ENCODE results near the gene B4GALT6.

Gene B4GALT6

DNA sequence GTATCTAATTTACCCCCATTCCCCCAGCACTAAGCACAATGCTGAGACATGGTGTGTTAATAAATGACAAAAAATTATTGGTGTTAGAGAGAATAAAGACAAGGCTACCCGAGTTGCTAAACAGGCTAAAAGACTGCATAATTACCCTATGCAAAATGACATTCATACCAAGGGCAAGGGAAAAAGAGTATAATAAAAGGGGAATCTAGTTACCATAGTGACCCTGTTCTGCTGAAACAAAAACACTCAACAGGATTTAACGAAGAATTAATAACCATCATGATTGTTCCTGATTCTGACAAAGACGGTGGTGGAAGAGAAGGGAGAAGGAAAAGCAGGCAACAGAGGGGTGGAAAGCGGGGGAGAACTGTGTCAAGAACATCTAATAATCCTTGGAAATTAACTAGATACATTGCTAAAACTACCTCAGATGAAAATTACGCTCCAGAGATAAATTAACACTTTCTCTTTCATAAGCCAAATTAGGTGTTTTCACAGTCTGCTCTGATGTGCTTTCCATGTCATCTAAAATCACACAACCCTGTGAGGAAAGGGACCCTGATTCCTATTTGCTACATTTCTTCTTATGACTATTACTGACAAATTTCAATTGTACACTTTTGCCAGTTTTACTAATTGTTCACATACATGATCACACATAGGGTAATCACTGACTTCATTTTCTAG is 67.2 kb downstream of the B4GALT6 start:
- TF ChIP-seq, protein P1, sequence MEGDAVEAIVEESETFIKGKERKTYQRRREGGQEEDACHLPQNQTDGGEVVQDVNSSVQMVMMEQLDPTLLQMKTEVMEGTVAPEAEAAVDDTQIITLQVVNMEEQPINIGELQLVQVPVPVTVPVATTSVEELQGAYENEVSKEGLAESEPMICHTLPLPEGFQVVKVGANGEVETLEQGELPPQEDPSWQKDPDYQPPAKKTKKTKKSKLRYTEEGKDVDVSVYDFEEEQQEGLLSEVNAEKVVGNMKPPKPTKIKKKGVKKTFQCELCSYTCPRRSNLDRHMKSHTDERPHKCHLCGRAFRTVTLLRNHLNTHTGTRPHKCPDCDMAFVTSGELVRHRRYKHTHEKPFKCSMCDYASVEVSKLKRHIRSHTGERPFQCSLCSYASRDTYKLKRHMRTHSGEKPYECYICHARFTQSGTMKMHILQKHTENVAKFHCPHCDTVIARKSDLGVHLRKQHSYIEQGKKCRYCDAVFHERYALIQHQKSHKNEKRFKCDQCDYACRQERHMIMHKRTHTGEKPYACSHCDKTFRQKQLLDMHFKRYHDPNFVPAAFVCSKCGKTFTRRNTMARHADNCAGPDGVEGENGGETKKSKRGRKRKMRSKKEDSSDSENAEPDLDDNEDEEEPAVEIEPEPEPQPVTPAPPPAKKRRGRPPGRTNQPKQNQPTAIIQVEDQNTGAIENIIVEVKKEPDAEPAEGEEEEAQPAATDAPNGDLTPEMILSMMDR (IDR thresholded peaks at IDR 0.05; ENCODE audit: low read depth, low read length), result no peak
- DNase-seq (ENCODE audit: extremely low read depth, low read depth), result no peak

DNA sequence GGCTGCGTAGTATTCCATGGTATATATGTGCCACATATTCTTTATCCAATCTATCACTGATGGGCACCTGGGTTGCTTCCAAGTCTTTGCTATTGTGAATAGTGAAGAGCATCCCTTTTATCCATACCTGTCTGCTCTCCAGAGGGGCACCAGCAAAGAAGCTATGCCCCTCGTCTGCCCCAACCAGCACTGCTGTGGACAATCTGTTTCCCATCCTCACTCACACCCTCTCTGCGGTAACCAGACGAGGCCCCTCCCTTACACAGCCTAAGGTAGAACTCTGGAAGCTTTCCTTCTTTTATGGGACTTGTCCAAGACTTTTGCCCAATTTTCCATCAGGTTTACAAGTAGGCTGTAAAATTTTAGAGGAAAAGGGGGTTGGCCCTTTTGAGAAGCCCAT is 67.8 kb downstream of the B4GALT6 start:
- TF ChIP-seq, protein P1 (IDR thresholded peaks at IDR 0.05; ENCODE audit: low read depth, low read length), result no peak
- no peak for DNase-seq (ENCODE audit: extremely low read depth, low read depth)

DNA sequence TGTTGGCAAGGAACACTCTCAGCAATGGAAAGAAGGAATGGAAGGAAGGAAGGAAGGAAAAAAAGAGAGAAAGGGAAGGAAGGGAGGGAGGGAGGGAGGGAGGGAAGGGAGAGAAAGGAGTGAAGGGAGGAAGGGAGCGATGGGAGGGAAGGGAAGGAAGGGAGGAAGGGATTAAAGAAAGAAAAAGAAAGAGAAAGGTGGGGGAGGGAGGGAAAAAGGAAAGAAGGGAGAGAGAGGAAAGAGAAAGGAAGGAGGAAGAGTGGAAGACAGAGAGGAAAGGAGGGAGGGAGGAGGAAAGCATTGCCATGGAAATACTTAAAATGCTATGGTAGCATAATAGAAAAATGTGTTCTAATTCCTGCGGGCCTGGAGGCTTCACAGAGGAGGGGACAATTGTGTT is 70.3 kb downstream of the B4GALT6 start:
- TF ChIP-seq, protein P1 (IDR thresholded peaks at IDR 0.05; ENCODE audit: low read depth, low read length), result no peak
- no peak for DNase-seq (ENCODE audit: extremely low read depth, low read depth)

DNA sequence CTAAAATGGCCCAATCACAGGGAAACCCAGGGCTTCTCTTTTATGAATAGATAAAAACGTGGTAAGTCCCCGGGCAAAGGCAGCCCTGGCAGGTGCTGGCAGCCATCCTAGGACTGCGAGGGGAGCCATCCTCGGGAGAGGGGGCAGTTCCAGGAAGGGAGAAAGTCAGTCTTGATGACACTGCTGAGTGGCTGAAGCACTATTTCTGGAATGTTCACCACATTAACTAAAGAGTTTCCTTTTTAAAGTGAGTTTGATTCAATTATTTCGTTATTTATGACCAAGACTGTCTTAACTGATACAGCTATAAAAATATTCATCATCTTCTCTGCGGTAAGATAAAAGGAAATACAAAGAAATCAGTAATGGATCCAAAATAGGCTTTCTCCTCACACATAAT is 72.3 kb downstream of the B4GALT6 start:
- DNase-seq (ENCODE audit: extremely low read depth, low read depth), result no peak
- TF ChIP-seq, protein P1 (IDR thresholded peaks at IDR 0.05; ENCODE audit: low read depth, low read length), result no peak

DNA sequence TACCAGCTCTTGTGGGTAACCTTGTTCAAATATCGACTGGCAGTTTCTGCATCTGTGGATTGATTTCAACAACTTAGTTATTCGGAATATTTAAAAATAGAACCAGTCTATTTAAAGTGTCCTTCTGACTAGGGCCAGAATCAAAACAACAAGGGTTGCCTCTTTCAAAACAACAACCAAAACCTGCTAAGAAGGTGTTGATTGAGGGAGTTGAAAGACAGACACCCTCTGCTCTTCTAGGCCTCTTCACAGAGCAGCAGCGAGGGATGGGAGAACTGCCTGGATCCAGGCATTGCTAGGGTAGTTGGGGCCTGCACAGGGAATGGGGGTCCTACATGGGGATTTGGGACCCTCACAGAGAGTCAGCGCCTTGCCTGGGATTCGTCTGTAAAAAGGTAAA is 72.9 kb downstream of the B4GALT6 start:
- no peak for DNase-seq (ENCODE audit: extremely low read depth, low read depth)
- TF ChIP-seq, protein P1 (IDR thresholded peaks at IDR 0.05; ENCODE audit: low read depth, low read length), result no peak

DNA sequence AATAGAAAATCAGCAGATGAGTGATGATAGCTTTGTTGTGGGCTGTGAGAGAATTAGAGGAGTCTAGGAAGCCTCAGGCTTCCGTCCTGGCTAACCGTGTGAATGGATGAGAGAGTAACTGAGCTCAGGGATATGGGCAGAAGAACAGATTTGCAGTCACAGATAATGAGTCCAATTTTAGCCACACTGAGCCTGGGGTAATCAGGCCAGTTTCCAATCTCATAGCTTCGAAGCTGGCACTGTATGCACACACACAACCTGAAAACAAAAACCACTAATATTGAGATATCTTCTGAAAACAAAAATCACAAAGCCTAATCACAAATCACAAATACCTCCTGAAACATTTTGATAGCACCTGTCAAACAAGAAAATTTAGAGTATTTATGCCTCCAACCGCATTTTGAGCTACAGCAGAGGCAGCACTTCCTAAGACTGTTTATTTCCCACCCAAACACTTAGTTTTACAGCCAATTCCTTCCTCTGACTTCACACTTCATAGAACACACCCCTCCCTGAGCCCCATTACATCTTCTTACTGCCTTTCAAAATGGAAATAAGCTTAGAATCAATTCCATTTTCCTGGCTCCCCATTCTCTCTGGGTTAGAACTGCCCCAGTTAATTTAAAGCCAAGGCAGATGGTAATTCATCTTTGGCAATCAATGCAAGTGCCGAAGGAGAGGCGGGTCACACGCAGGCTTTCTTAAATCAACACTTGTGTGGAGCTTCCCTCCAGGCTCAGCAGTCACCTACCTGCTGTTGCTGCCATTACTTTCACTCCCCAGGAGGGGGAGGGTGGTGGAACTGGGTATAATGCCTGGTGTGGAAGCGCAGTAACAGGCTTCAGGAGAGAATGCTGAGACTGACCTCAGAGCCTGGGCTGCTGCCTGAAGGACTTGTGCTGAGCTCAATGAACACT is 73.8 kb downstream of the B4GALT6 start:
- TF ChIP-seq, protein P1 (IDR thresholded peaks at IDR 0.05; ENCODE audit: low read depth, low read length), result no peak; the same call in 1 of the 2 replicates
- no peak for DNase-seq (ENCODE audit: extremely low read depth, low read depth)

DNA sequence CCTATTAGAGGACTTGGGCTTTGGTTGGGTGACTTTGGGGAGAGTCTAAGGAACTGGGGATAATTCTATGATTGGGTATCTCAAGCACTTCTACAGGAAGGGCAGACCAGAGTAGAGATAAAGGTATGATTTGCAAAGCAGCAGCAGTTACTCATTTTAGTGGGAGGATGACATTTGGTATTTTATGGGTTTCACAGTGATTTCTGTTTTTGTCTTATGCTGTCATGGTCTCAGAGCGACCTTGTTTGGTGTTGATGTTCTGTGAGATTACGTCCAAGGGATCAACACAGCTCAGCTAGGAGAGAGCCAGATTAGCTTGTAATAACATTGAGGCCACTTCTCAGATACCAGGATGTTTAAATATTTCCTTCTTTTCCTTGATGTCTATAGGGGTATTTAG is 74.5 kb downstream of the B4GALT6 start:
- no peak for DNase-seq (ENCODE audit: extremely low read depth, low read depth)
- TF ChIP-seq, protein P1 (IDR thresholded peaks at IDR 0.05; ENCODE audit: low read depth, low read length), result no peak
